Astrocyte (in vitro differentiated cells and primary cell): ENCODE measurements around the gene TMX4. TPM values are rescaled to one million over a fixed set of nuclear protein-coding genes. Genes with fewer than 3 reads are reported as not detected.

Experiments
- DNase-seq: peaks from one replicate; pipeline ENCODE4 v3.0.0-alpha.2; 2010; ENCODE audit warnings: low read depth
- FAIRE-seq: peaks from 2 replicates; lab custom pipeline; 2011; peaks lifted over from hg19 to GRCh38; lab: Jason Lieb, UNC
- H2AFZ ChIP-seq: 2 replicates; pipeline ENCODE4 v1.6.0; 2012; ENCODE audit warnings: low read depth, low read length, inconsistent platforms
- H3K27ac ChIP-seq: 2 replicates; pipeline ENCODE4 v1.5.1; 2011; ENCODE audit warnings: low read depth, low read length, inconsistent platforms
- H3K27me3 ChIP-seq: 2 replicates; pipeline ENCODE4 v1.6.0; 2011; ENCODE audit warnings: low read length, inconsistent platforms; ENCODE audit not compliant: insufficient read depth
- H3K36me3 ChIP-seq: 2 replicates; pipeline ENCODE4 v1.5.1; 2011; ENCODE audit warnings: low read length, inconsistent platforms; ENCODE audit not compliant: insufficient read depth
- H3K4me1 ChIP-seq: 2 replicates; pipeline ENCODE4 v1.5.1; 2011; ENCODE audit warnings: low read length, inconsistent platforms; ENCODE audit not compliant: insufficient read depth
- H3K4me2 ChIP-seq: 2 replicates; pipeline ENCODE4 v1.6.0; 2012; ENCODE audit warnings: low read length, inconsistent platforms
- H3K4me3 ChIP-seq: 2 replicates; pipeline ENCODE4 v1.5.1; 2011; ENCODE audit warnings: low read depth, mild to moderate bottlenecking, low read length, inconsistent platforms; ENCODE audit not compliant: insufficient read depth
- H3K79me2 ChIP-seq: 2 replicates; pipeline ENCODE4 v1.6.0; 2012; ENCODE audit warnings: mild to moderate bottlenecking, low read length, inconsistent platforms; ENCODE audit not compliant: insufficient read depth
- H3K9ac ChIP-seq: 2 replicates; pipeline ENCODE4 v1.6.0; 2012; ENCODE audit warnings: mild to moderate bottlenecking, low read length, inconsistent platforms
- H3K9me3 ChIP-seq: 2 replicates; pipeline ENCODE4 v1.5.1; 2012; ENCODE audit warnings: low read depth, mild to moderate bottlenecking, low read length, inconsistent platforms; ENCODE audit not compliant: insufficient read depth
- H4K20me1 ChIP-seq: 2 replicates; pipeline ENCODE4 v1.6.0; 2012; ENCODE audit warnings: low read length, inconsistent platforms; ENCODE audit not compliant: insufficient read depth
- H3K27ac Mint-ChIP-seq: one replicate; pipeline ENCODE4 v1.8.0; 2021; ENCODE audit warnings: mild to moderate bottlenecking, mixed read lengths; ENCODE audit not compliant: unreplicated experiment
- H3K27me3 Mint-ChIP-seq: one replicate; pipeline ENCODE4 v1.8.0; 2021; ENCODE audit warnings: low read depth, mixed read lengths; ENCODE audit not compliant: unreplicated experiment
- H3K36me3 Mint-ChIP-seq: one replicate; pipeline ENCODE4 v1.8.0; 2021; ENCODE audit warnings: low read depth, mixed read lengths; ENCODE audit not compliant: unreplicated experiment
- H3K4me1 Mint-ChIP-seq: one replicate; pipeline ENCODE4 v1.8.0; 2021; ENCODE audit warnings: low read depth, mixed read lengths; ENCODE audit not compliant: unreplicated experiment
- H3K4me3 Mint-ChIP-seq: one replicate; pipeline ENCODE4 v1.8.0; 2021; ENCODE audit warnings: mild to moderate bottlenecking, moderate library complexity, mixed read lengths; ENCODE audit not compliant: unreplicated experiment
- H3K9me3 Mint-ChIP-seq: one replicate; pipeline ENCODE4 v1.8.0; 2021; ENCODE audit warnings: mild to moderate bottlenecking, mixed read lengths; ENCODE audit not compliant: unreplicated experiment
- CTCF ChIP-seq: IDR thresholded peaks from 2 replicates; pipeline ENCODE4 v1.5.1; 2011; ENCODE audit warnings: low read depth, mild to moderate bottlenecking, inconsistent platforms, low read length, moderate library complexity; ENCODE audit not compliant: insufficient read depth
- EZH2 ChIP-seq: IDR thresholded peaks from 2 replicates; pipeline ENCODE4 v1.6.1; 2012; ENCODE audit warnings: mild to moderate bottlenecking, low read length, inconsistent platforms; ENCODE audit not compliant: insufficient read depth
- total RNA-seq: library from RNA; stranded (reverse); gene quantifications from 2 replicates; pipeline ENCODE4 v1.2.1, GENCODE V29; 2021

Gene TMX4
- total RNA-seq, 1 donor from 2014 or later: 17.3 TPM

- H3K9me3 ChIP-seq: peaks cover 3% of the 10 kb centered on the region
- H4K20me1 ChIP-seq: no peaks in the 10 kb centered on the region
- no peak overlapping the region for H2AFZ ChIP-seq
- H3K4me3 ChIP-seq: no peak overlapping the region
- Mint-ChIP-seq H3K4me3 (no peak overlapping the region), H3K27ac (no peak overlapping the region), H3K4me1 (no peaks in the 10 kb centered on the region), H3K9me3 (peaks cover 1% of the 10 kb centered on the region), H3K27me3 (no peaks in the 10 kb centered on the region), H3K36me3 (no peaks in the 10 kb centered on the region)
- FAIRE-seq (no peak), DNase-seq (no peak)
- TF ChIP-seq EZH2 (no peak), CTCF (no peak)
- H3K4me1 ChIP-seq: no peaks in the 10 kb centered on the region
- H3K27me3 ChIP-seq: no peaks in the 10 kb centered on the region
- no peaks in the 10 kb centered on the region for H3K36me3 ChIP-seq
- H3K9ac ChIP-seq: no peak overlapping the region
- H3K79me2 ChIP-seq: no peaks in the 10 kb centered on the region
- no peak overlapping the region for H3K27ac ChIP-seq
- H3K4me2 ChIP-seq: no peak overlapping the region
Measured at GRCh38 chr20:7943891-7944290, 75.7 kb downstream of the TMX4 start.

- FAIRE-seq: no peak
- no peak within 1 kb of the TSS for H3K9ac ChIP-seq
- no peak within 1 kb of the TSS for H3K27ac Mint-ChIP-seq
- no peaks in the 10 kb centered on the region for H3K9me3 ChIP-seq
- H3K4me3 Mint-ChIP-seq: no peak within 1 kb of the TSS
- no peak within 1 kb of the TSS for H3K27ac ChIP-seq
- H3K79me2 ChIP-seq: no peaks in the 10 kb centered on the region
- no peak within 1 kb of the TSS for H3K4me3 ChIP-seq
- no peaks in the 10 kb centered on the region for H3K36me3 Mint-ChIP-seq
- H3K36me3 ChIP-seq: no peaks in the 10 kb centered on the region
- no peaks in the 10 kb centered on the region for H4K20me1 ChIP-seq
- no peaks in the 10 kb centered on the region for H3K27me3 Mint-ChIP-seq
- H3K4me1 Mint-ChIP-seq: no peaks in the 10 kb centered on the region
- H2AFZ ChIP-seq: no peak within 1 kb of the TSS
- TF ChIP-seq EZH2: no peak
- TF ChIP-seq CTCF: no peak
- H3K27me3 ChIP-seq: no peaks in the 10 kb centered on the region
- DNase-seq: no peak
- H3K4me2 ChIP-seq: no peak within 1 kb of the TSS
- H3K9me3 Mint-ChIP-seq: peaks cover 1% of the 10 kb centered on the region
- no peaks in the 10 kb centered on the region for H3K4me1 ChIP-seq
Measured at GRCh38 chr20:7940341-7940740, 79.2 kb downstream of the TMX4 start, which contains the start of gene HAO1. TSS of gene HAO1 (minus strand) at chr20:7940458. CDS start at chr20:7940422, 36 bp downstream.

GRCh38 chr20:7939663-7940062 is 79.9 kb downstream of the TMX4 start:
- TF ChIP-seq EZH2: no peak
- no peak for TF ChIP-seq CTCF
- no peaks in the 10 kb centered on the region for H3K27me3 ChIP-seq
- no peaks in the 10 kb centered on the region for H3K36me3 ChIP-seq
- no peaks in the 10 kb centered on the region for H3K9me3 ChIP-seq
- H3K4me1 Mint-ChIP-seq: no peaks in the 10 kb centered on the region
- H4K20me1 ChIP-seq: no peaks in the 10 kb centered on the region
- H3K4me3 Mint-ChIP-seq: no peak overlapping the region
- H3K36me3 Mint-ChIP-seq: no peaks in the 10 kb centered on the region
- H3K4me3 ChIP-seq: no peak overlapping the region
- no peaks in the 10 kb centered on the region for H3K79me2 ChIP-seq
- H2AFZ ChIP-seq: no peak overlapping the region
- no peak overlapping the region for H3K9ac ChIP-seq
- DNase-seq: no peak
- peaks cover 1% of the 10 kb centered on the region for H3K9me3 Mint-ChIP-seq
- H3K27ac Mint-ChIP-seq: no peak overlapping the region
- H3K4me2 ChIP-seq: no peak overlapping the region
- no peak for FAIRE-seq
- H3K27me3 Mint-ChIP-seq: no peaks in the 10 kb centered on the region
- no peak overlapping the region for H3K27ac ChIP-seq
- H3K4me1 ChIP-seq: no peaks in the 10 kb centered on the region
